HG03159 (cell line): ENCODE measurements around the gene BMPER.
"Not testable (repeated sequence)": the region's sequence is repeated elsewhere in the genome, so short reads cannot be mapped to it uniquely, and the experiment has no call there.

Source experiments
- ATAC-seq: cut with Tn5 transposase; IDR thresholded peaks from one replicate; pipeline ENCODE4 v1.9.1; 2021; ENCODE audit warnings: mild to moderate bottlenecking, moderate library complexity; ENCODE audit not compliant: unreplicated experiment

The BMPER gene

GRCh38 chr7:34165466-34165865 lies 260.1 kb downstream of the BMPER start:
- no peak for ATAC-seq

GRCh38 chr7:34165927-34166550 lies 260.7 kb downstream of the BMPER start:
- peak; percentile 61 for ATAC-seq

GRCh38 chr7:34168013-34168412 lies 262.7 kb downstream of the BMPER start:
- no peak for ATAC-seq

- not testable (repeated sequence) for ATAC-seq
Observed at GRCh38 chr7:34174688-34175616, 269.6 kb downstream of the BMPER start.

- ATAC-seq: no peak
Observed at GRCh38 chr7:34175837-34176236, 270.5 kb downstream of the BMPER start.

GRCh38 chr7:34177476-34177875 lies 272.1 kb downstream of the BMPER start:
- ATAC-seq: no peak

- no peak for ATAC-seq
Observed at GRCh38 chr7:34181271-34181958, 276.1 kb downstream of the BMPER start.

GRCh38 chr7:34184466-34184865 lies 279.1 kb downstream of the BMPER start:
- no peak for ATAC-seq

GRCh38 chr7:34187798-34188307 lies 282.5 kb downstream of the BMPER start:
- no peak for ATAC-seq

GRCh38 chr7:34189031-34189430 lies 283.7 kb downstream of the BMPER start:
- ATAC-seq: no peak

- ATAC-seq: no peak
Observed at GRCh38 chr7:34190299-34190698, 285.0 kb downstream of the BMPER start.

- no peak for ATAC-seq
Observed at GRCh38 chr7:34191162-34191561, 285.8 kb downstream of the BMPER start.

- ATAC-seq: no peak
Observed at GRCh38 chr7:34191771-34192479, 286.6 kb downstream of the BMPER start.

- ATAC-seq: no peak
Observed at GRCh38 chr7:34192906-34193305, 287.6 kb downstream of the BMPER start.

GRCh38 chr7:34198231-34198641 lies 292.9 kb downstream of the BMPER start:
- ATAC-seq: no peak
